DMS79 treated with DMSO at 0.1 percent for 48 hours (cell line): ENCODE data around the gene GP1BA.

Experiments used
- DNase-seq: peaks from one replicate; lab custom pipeline; 2025; lab: John Stamatoyannopoulos, UW

The GP1BA gene

GRCh38 chr17:4950746-4951204 lies 18.7 kb downstream of the GP1BA start, which contains the start of gene ENO3:
Gene ENO3, plus strand, starts transcription at chr17:4951119. Its CDS starts 711 bp downstream, at chr17:4951830.
- DNase-seq, result peak; percentile 71

- no peak for DNase-seq
Observed at GRCh38 chr17:4951486-4951885, 19.4 kb downstream of the GP1BA start.

GRCh38 chr17:4953451-4953961 lies 21.4 kb downstream of the GP1BA start:
- DNase-seq, result no peak

- DNase-seq, result no peak
Observed at GRCh38 chr17:4955091-4955490, 23.0 kb downstream of the GP1BA start.

GRCh38 chr17:4956493-4957061 lies 24.5 kb downstream of the GP1BA start:
- DNase-seq, result no peak

GRCh38 chr17:4958102-4958501 lies 26.0 kb downstream of the GP1BA start:
- DNase-seq, result no peak

GRCh38 chr17:4959261-4959965 lies 27.3 kb downstream of the GP1BA start:
- no peak for DNase-seq

- DNase-seq, result no peak
Observed at GRCh38 chr17:4960279-4960922, 28.3 kb downstream of the GP1BA start.

GRCh38 chr17:4965311-4965986 lies 33.4 kb downstream of the GP1BA start:
- DNase-seq, result no peak

GRCh38 chr17:4966844-4967538 lies 34.9 kb downstream of the GP1BA start:
- peak; percentile 100 for DNase-seq

- DNase-seq, result peak; percentile 96
Observed at GRCh38 chr17:4967539-4968485, 35.7 kb downstream of the GP1BA start, which contains the start of gene SPAG7. Gene SPAG7, minus strand, starts transcription at chr17:4967817. Its CDS starts 13 bp downstream, at chr17:4967804.

GRCh38 chr17:4968486-4969046 lies 36.5 kb downstream of the GP1BA start:
- DNase-seq, result peak; percentile 44

GRCh38 chr17:4969047-4969550 lies 37.0 kb downstream of the GP1BA start:
- DNase-seq, result peak; percentile 52

- no peak for DNase-seq
Observed at GRCh38 chr17:4969551-4970173, 37.6 kb downstream of the GP1BA start.

- no peak for DNase-seq
Observed at GRCh38 chr17:4970273-4970672, 38.2 kb downstream of the GP1BA start.

- no peak for DNase-seq
Observed at GRCh38 chr17:4971826-4972225, 39.7 kb downstream of the GP1BA start.

GRCh38 chr17:4972322-4972721 lies 40.2 kb downstream of the GP1BA start:
- no peak for DNase-seq

- DNase-seq, result no peak
Observed at GRCh38 chr17:4972752-4973151, 40.7 kb downstream of the GP1BA start.
